ENCODE results near the gene C6orf52.

- TF ChIP-seq, protein P1, sequence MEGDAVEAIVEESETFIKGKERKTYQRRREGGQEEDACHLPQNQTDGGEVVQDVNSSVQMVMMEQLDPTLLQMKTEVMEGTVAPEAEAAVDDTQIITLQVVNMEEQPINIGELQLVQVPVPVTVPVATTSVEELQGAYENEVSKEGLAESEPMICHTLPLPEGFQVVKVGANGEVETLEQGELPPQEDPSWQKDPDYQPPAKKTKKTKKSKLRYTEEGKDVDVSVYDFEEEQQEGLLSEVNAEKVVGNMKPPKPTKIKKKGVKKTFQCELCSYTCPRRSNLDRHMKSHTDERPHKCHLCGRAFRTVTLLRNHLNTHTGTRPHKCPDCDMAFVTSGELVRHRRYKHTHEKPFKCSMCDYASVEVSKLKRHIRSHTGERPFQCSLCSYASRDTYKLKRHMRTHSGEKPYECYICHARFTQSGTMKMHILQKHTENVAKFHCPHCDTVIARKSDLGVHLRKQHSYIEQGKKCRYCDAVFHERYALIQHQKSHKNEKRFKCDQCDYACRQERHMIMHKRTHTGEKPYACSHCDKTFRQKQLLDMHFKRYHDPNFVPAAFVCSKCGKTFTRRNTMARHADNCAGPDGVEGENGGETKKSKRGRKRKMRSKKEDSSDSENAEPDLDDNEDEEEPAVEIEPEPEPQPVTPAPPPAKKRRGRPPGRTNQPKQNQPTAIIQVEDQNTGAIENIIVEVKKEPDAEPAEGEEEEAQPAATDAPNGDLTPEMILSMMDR (IDR thresholded peaks at IDR 0.05; ENCODE audit: poor library complexity, severe bottlenecking), result no peak
- no peak for TF ChIP-seq RAD21 (conservative IDR thresholded peaks at IDR 0.05)
- no peak for TF ChIP-seq EP300 (conservative IDR thresholded peaks at IDR 0.05; ENCODE audit: poor library complexity, severe bottlenecking)
- no peak for TF ChIP-seq EZH2 (IDR thresholded peaks at IDR 0.05; ENCODE audit: borderline replicate concordance, insufficient read depth, low read length, poor library complexity, severe bottlenecking)
- peak; percentile 35 for TF ChIP-seq TAF1 (IDR thresholded peaks at IDR 0.05; ENCODE audit: low read depth)
- peak; percentile 58 for TF ChIP-seq POLR2AphosphoS5 (IDR thresholded peaks at IDR 0.05)
- peak; percentile 34 for TF ChIP-seq SMC3 (conservative IDR thresholded peaks at IDR 0.05; ENCODE audit: poor library complexity)
These were observed 28.6 kb upstream of the C6orf52 start, which contains the start of gene TMEM14C for GRCh38 chr6:10722820-10723566.
